Measurements from ENCODE around the gene NEURL2.

Gene NEURL2

DNA sequence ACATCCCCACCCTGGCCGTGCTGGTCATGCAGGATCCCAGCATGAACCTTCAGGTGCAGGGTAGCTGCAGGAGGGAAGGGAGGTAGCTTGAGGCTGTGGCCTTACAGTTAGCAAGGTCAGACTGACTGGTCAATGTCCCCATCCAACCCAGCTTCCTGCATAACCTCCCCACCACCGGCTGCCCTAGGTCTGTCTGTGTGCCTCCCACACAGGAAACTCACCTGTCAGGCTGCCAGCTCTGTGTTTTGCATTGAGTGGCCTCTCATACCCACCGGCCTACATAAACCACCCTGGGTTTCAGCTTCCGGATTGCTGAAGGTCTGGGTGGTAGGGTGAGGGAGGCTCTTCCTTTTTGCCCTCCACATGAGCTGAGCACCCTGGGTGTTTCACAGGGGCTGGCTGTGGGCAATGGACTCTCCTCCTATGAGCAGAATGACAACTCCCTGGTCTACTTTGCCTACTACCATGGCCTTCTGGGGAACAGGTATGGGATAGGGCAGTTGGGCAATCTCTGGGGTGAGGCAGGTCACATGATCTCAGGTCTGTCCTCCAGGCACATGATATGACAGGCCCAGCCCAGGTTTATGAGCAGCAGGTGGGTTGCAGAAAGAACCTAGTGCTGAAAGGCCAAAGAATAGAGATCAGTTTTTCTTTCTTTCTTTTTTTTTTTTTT, 2.0 kb upstream of the NEURL2 start:
- DNase-seq (ENCODE audit: insufficient read length) (no peak), FAIRE-seq (no peak)
- no peak for TF ChIP-seq TAF1 (IDR thresholded peaks at IDR 0.05; ENCODE audit: borderline replicate concordance, low read depth, low read length)
- no peak for TF ChIP-seq POLR2AphosphoS5 (IDR thresholded peaks at IDR 0.05; ENCODE audit: low read depth, low read length)
- TF ChIP-seq POLR2A (IDR thresholded peaks at IDR 0.05; ENCODE audit: low read depth, low read length), result no peak

DNA sequence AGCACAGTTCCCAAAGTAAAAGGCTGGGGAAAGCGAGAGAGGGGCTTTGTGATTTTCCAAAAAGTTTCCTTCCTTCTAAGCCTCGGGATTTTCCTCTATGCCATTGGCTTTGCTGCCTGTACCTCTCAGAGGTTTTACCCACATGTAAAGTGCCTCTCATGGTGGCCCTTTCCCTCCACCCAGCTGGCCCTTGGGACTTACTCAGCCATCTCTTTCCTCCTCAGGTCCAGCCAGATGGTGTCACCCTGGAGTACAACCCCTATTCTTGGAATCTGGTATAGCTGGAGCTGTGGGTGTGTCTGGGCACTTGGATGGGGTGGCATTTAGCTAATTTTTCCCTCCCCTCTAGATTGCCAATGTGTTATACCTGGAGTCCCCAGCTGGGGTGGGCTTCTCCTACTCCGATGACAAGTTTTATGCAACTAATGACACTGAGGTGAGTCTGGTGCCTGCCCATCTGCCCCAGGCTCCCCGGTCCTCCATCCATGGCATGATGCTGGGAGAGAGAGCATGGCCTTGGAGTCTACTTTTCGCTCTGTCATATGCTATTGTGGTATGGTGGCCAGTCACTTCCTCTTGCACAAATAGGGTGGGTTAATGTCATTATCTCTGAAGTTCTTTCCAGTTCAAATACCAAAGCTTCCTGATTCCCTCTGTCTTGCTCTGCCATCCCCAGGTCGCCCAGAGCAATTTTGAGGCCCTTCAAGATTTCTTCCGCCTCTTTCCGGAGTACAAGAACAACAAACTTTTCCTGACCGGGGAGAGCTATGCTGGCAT, 1.2 kb upstream of the NEURL2 start:
- TF ChIP-seq POLR2AphosphoS5 (IDR thresholded peaks at IDR 0.05; ENCODE audit: low read depth, low read length), result no peak
- no peak for TF ChIP-seq TAF1 (IDR thresholded peaks at IDR 0.05; ENCODE audit: borderline replicate concordance, low read depth, low read length)
- no peak for TF ChIP-seq POLR2A (IDR thresholded peaks at IDR 0.05; ENCODE audit: low read depth, low read length)
- DNase-seq (ENCODE audit: insufficient read length), result no peak
- FAIRE-seq, result no peak

DNA sequence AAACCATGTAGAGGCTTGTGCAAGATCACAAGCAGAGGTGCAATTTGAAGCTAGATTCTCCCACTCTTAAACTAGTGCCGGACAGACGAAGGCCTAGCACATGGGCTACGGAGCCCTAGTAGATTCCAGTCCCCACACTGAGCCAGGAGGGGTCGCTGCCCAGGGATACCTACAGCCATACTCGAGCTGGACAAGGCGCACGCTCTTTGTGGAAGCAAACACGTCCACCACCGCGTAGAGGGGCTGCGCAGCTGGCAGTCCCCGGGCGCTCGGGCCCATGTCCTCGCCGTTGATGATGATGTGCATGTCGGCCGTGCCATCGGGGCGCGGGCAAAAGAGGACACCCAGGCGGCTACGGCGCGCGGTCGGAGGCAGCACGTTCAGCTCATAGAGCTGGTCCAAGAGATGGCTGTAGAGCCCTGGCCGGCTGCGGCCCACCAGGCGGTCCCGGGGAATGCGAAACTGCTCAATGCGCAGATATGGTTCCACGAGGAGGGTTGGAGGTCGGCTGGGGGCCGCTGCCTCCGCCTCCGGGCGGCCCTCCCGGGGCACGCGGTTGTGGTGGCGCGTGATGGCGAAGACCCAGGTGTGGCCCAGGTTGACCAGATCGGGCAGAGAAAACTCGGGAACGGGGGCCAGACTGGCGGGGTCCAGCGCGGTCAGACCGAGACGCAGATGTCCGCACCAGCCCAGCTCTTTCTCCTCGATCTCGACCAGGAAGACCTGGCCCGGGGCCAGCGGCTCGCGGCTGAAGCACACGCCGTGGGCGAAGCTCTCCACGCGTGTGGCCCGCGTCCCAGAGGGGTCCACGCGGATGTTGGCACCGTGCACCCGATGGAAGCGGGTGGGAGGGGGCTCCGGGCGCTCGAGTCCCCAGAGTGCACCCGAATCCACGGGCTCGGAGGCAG, 677 bp downstream of the NEURL2 start:
- TF ChIP-seq TAF1 (IDR thresholded peaks at IDR 0.05; ENCODE audit: borderline replicate concordance, low read depth, low read length) (no peak), POLR2AphosphoS5 (IDR thresholded peaks at IDR 0.05; ENCODE audit: low read depth, low read length) (no peak), POLR2A (IDR thresholded peaks at IDR 0.05; ENCODE audit: low read depth, low read length) (no peak)
- DNase-seq (ENCODE audit: insufficient read length) (no peak), FAIRE-seq (no peak)

DNA sequence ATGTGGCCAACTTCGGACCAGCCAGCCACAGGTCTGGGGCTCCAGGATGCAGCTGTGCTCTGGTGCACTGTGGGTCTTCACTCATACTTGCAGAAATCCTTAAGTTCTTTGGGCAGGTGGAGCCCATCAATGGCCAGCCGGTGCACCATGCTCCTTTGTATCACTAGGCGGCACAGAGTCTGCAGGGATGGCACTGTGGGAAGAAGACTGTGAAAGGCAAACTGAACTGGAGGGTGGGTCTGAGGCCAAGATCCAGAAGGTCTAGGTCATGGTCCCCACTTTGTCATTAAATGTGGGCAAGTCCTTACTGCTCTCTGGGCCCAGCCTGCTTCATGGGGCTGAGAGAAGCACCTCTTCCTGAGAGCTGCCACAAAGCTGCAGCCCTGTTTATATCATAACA, 2.3 kb downstream of the NEURL2 start:
- no peak for FAIRE-seq
- no peak for DNase-seq (ENCODE audit: insufficient read length)
- TF ChIP-seq POLR2A (IDR thresholded peaks at IDR 0.05; ENCODE audit: low read depth, low read length) (no peak), POLR2AphosphoS5 (IDR thresholded peaks at IDR 0.05; ENCODE audit: low read depth, low read length) (no peak), TAF1 (IDR thresholded peaks at IDR 0.05; ENCODE audit: borderline replicate concordance, low read depth, low read length) (no peak)

DNA sequence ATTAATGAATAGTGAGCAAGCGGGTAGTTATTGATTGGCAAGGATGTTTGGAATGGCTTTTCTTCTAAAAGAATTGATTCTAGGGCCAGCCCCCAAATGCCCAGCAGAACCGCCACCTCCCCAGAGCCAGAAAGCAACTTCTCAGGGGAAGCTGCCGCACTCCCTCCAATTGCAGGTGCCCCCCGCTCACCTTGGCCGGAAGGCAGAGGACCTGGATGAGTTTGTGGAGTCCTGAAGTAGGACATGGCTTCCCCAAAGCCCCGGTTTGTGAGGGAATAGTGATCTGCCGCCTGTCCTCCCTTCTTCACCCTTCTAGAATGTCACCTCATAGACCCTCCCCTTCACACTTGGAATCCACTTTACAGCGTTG, 3.7 kb downstream of the NEURL2 start, which contains the start of gene SPATA25:
TSS of gene SPATA25 (minus strand) at position 277 of the 370 bp plus-strand sequence. CDS start at position 245, 32 bp downstream.
- FAIRE-seq (no peak), DNase-seq (ENCODE audit: insufficient read length) (no peak)
- TF ChIP-seq POLR2AphosphoS5 (IDR thresholded peaks at IDR 0.05; ENCODE audit: low read depth, low read length) (no peak), POLR2A (IDR thresholded peaks at IDR 0.05; ENCODE audit: low read depth, low read length) (no peak), TAF1 (IDR thresholded peaks at IDR 0.05; ENCODE audit: borderline replicate concordance, low read depth, low read length) (no peak)

DNA sequence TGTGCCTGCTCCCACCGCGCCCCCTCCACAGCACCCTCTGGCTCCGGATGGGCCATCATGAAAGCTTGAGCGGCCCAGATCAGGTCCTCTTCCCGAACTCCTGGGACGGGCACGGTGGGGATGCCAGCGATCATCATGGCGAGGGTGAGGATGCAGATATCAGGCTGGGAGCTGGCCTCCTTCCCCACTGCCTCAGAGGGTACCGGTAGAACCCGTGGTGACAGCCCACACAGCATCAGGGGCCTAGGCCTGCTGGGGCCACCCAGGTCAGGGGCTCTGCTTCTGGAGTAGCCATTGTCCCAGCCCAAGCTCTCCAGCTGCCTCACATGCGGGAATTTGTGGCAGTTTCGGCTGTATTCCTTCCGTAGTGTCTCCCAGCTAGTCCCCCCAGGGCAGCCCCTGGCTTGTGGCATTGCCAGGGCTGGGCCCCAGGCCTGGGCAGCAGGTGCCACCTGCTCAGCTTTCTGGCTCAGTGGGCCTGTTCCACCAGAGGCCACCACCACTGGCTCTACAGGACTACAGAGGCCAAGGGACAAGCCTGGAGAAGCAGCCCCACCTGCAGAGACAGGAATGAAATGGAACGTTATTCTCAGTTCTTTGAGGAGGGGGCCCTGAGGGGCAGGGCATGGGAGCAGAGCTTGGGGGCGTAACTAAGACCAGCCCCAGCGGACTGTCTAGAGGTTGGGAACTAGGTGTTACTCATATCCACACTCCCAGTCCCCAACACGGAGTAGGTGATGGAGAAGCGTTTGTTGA, 4.2 kb downstream of the NEURL2 start:
- FAIRE-seq (no peak), DNase-seq (ENCODE audit: insufficient read length) (no peak)
- no peak; the same call in 1 of the 2 replicates for TF ChIP-seq POLR2A (IDR thresholded peaks at IDR 0.05; ENCODE audit: low read depth, low read length)
- TF ChIP-seq POLR2AphosphoS5 (IDR thresholded peaks at IDR 0.05; ENCODE audit: low read depth, low read length), result no peak
- no peak for TF ChIP-seq TAF1 (IDR thresholded peaks at IDR 0.05; ENCODE audit: borderline replicate concordance, low read depth, low read length)

DNA sequence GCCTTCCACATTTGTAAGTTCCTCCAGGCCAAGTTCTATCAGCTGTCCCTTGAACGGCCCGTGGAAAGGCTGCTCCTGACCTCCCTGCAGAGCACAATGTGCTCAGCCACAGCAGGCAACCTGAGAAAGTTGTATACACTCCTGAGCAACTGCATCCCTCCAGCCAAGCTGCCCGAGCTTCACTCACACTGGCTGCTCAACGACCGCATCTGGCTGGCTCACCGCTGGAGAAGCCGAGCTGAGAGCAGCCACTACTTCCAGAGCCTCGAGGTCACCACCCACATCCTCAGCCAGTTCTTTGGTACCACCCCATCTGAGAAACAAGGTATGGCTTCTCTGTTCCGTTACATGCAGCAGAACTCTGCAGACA, 7.9 kb downstream of the NEURL2 start:
- FAIRE-seq (no peak), DNase-seq (ENCODE audit: insufficient read length) (no peak)
- no peak for TF ChIP-seq POLR2AphosphoS5 (IDR thresholded peaks at IDR 0.05; ENCODE audit: low read depth, low read length)
- TF ChIP-seq TAF1 (IDR thresholded peaks at IDR 0.05; ENCODE audit: borderline replicate concordance, low read depth, low read length), result no peak
- no peak for TF ChIP-seq POLR2A (IDR thresholded peaks at IDR 0.05; ENCODE audit: low read depth, low read length)

DNA sequence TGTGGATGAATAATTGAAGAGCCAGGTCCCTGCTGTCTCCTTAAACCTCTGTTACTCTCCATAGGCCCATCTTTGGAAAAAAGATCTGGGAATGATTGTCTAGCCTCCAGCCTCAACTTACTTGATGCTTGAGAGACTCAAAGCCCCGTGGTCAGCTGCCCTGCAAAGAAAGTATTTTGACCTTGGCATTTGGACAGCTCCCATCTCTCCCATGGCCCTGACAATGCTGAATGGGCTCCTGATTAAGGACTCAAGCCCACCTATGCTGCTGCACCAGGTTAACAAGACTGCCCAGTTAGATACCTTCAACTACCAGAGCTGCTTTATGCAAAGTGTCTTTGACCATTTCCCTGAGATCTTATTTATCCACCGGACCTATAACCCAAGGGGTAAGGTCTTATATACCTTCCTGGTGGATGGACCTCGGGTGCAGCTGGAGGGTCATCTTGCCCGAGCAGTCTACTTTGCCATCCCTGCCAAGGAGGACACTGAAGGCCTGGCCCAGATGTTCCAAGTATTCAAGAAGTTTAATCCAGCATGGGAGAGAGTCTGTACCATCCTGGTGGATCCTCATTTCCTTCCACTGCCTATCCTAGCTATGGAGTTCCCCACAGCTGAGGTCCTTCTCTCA, 8.4 kb downstream of the NEURL2 start:
- DNase-seq (ENCODE audit: insufficient read length) (no peak), FAIRE-seq (no peak)
- TF ChIP-seq TAF1 (IDR thresholded peaks at IDR 0.05; ENCODE audit: borderline replicate concordance, low read depth, low read length) (no peak), POLR2AphosphoS5 (IDR thresholded peaks at IDR 0.05; ENCODE audit: low read depth, low read length) (no peak), POLR2A (IDR thresholded peaks at IDR 0.05; ENCODE audit: low read depth, low read length) (no peak)

DNA sequence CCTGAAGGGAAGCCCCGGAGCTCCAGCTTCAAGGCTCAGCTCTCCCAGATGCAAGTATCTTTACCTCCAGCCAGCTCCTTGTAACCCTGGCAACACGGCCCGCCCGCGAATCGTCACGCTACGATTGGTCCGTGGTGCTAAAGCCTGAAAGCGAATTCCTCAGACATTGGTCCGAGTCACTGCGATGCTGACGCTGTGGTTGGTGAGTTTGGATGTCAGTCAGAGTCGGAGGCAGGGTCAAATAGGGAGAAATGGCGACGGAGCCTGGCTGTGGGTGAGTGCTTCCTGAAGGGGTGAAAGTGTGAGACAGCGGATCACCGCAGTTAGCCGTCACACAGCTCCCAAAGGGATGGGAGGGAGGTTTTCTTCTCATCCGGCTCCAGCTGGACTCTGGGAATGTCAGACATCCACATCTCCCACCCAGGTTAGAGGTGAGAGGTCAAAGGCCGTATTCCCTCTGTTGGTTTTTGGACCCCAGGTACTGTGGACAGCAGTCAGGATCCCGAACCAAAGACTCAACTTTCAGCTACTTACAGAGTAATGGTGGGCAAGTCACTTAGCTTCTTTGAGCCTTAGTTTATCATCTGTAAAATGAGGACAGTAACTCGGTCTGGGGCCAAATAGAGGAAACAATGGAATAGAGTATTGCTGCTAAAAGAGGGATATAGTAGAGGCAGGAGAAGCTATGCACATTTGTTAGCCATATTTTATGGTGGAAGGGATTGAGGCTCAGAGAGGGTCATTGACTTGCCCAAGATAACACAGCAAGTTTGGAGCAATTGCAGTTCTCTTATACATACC, 9.8 kb downstream of the NEURL2 start, which contains the start of gene ZSWIM1:
TSS of gene ZSWIM1 (plus strand) at position 240 of the 801 bp plus-strand sequence. CDS start 1,366 bp downstream, outside the sequence.
- peak; percentile 96 for DNase-seq (ENCODE audit: insufficient read length)
- peak; percentile 97 for TF ChIP-seq POLR2A (IDR thresholded peaks at IDR 0.05; ENCODE audit: low read depth, low read length)
- peak; percentile 96 for TF ChIP-seq POLR2AphosphoS5 (IDR thresholded peaks at IDR 0.05; ENCODE audit: low read depth, low read length)
- TF ChIP-seq TAF1 (IDR thresholded peaks at IDR 0.05; ENCODE audit: borderline replicate concordance, low read depth, low read length), result peak; percentile 96
- peak; percentile 99 for FAIRE-seq

Measured in GM12892 (cell line).